ENCODE data around the gene MACROD2. TPM values are rescaled to one million over a fixed set of nuclear protein-coding genes. Genes with fewer than 3 reads are reported as not detected.

The MACROD2 gene
- total RNA-seq, 2 donors from 2014 or later = 8.3 to 21.8 TPM

GRCh38 chr20:14777591-14777990 lies 782.3 kb downstream of the MACROD2 start:
- H3K4me3 ChIP-seq = no peak overlapping the region
- H3K36me3 ChIP-seq (replicated peaks in 1 of 2; ENCODE audit: insufficient read depth in 1 of 2, low read depth in 2 of 2) = no peaks in the 10 kb centered on the region

DNA sequence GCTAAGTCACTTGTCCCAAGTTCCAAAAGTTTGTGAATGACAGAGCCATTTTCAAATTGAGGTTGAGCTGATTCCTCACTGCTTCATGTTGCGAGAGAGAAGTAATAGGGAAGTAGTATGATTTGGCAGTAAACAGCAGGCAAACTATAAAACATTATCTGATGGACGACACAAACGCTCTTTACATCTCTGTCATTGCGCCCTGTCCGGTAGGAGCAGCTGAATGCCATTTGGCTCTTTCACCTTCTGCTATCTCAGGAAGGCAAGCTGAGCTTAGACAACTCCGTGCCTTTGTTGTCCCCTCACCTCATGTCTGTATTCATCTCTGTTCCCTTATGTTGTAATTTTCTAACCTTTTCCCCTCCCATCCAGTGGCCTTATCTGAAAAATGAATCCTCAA lies 782.8 kb downstream of the MACROD2 start:
- DNase-seq (no peak), ATAC-seq (no peak)
- Histone ChIP-seq H3K4me3 (no peak overlapping the region), H3K27ac (no peak overlapping the region), H3K36me3 (replicated peaks in 1 of 2; ENCODE audit: insufficient read depth in 1 of 2, low read depth in 2 of 2) (no peaks in the 10 kb centered on the region), H3K9me3 (no peaks in the 10 kb centered on the region), H3K27me3 (no peaks in the 10 kb centered on the region), H3K4me1 (no peaks in the 10 kb centered on the region)
- 68 to 90% methylated on average over 6 of the region's 6 CpGs for WGBS, 2 donors
- TF ChIP-seq POLR2A (IDR thresholded peaks at IDR 0.05) = no peak
- TF ChIP-seq, protein P1, sequence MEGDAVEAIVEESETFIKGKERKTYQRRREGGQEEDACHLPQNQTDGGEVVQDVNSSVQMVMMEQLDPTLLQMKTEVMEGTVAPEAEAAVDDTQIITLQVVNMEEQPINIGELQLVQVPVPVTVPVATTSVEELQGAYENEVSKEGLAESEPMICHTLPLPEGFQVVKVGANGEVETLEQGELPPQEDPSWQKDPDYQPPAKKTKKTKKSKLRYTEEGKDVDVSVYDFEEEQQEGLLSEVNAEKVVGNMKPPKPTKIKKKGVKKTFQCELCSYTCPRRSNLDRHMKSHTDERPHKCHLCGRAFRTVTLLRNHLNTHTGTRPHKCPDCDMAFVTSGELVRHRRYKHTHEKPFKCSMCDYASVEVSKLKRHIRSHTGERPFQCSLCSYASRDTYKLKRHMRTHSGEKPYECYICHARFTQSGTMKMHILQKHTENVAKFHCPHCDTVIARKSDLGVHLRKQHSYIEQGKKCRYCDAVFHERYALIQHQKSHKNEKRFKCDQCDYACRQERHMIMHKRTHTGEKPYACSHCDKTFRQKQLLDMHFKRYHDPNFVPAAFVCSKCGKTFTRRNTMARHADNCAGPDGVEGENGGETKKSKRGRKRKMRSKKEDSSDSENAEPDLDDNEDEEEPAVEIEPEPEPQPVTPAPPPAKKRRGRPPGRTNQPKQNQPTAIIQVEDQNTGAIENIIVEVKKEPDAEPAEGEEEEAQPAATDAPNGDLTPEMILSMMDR (IDR thresholded peaks at IDR 0.05) = no peak
- intact Hi-C loops (cut with DNase I) = no loop called here

More at GRCh38 chr20:14777591-14777990, 782.3 kb downstream of the MACROD2 start:
- no peaks in the 10 kb centered on the region for H3K9me3 ChIP-seq
- intact Hi-C loops (cut with DNase I) = no loop called here
- ATAC-seq = no peak
- 87 to 91% methylated on average over 3 of the region's 3 CpGs for WGBS, 2 donors
- TF ChIP-seq, protein P1 (IDR thresholded peaks at IDR 0.05) = no peak
- TF ChIP-seq POLR2A (IDR thresholded peaks at IDR 0.05) = no peak
- DNase-seq = no peak
- H3K4me1 ChIP-seq = no peaks in the 10 kb centered on the region
- no peaks in the 10 kb centered on the region for H3K27me3 ChIP-seq
- no peak overlapping the region for H3K27ac ChIP-seq

DNA sequence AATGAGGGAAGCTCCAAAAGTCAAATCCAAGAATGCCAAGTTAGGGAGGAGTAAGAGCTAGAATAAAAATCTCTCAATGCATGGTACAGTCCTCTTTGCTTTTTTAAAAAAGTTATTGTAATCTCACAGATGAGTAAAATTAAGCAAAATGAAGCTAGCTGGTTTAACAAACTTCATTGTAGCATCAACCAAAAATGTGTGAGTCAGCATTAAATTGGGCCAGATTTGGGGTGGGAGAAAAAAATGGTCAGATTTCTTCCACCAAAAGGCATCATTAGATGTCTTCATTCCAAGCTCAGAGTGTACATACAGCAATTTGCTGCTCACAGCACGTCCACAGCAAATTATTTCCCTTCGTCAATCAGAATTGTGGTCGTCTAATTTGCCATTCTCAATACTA lies 783.6 kb downstream of the MACROD2 start:
- no peaks in the 10 kb centered on the region for H3K27me3 ChIP-seq
- H3K36me3 ChIP-seq (replicated peaks in 1 of 2; ENCODE audit: insufficient read depth in 1 of 2, low read depth in 2 of 2) = no peaks in the 10 kb centered on the region
- ATAC-seq = no peak
- no peaks in the 10 kb centered on the region for H3K9me3 ChIP-seq
- intact Hi-C loops (cut with DNase I) = no loop called here
- no peaks in the 10 kb centered on the region for H3K4me1 ChIP-seq
- no peak for TF ChIP-seq POLR2A (IDR thresholded peaks at IDR 0.05)
- TF ChIP-seq, protein P1 (IDR thresholded peaks at IDR 0.05) = no peak
- H3K4me3 ChIP-seq = no peak overlapping the region
- H3K27ac ChIP-seq = no peak overlapping the region
- no peak for DNase-seq
- 81 to 94% methylated on average over 3 of the region's 3 CpGs for WGBS, 2 donors

DNA sequence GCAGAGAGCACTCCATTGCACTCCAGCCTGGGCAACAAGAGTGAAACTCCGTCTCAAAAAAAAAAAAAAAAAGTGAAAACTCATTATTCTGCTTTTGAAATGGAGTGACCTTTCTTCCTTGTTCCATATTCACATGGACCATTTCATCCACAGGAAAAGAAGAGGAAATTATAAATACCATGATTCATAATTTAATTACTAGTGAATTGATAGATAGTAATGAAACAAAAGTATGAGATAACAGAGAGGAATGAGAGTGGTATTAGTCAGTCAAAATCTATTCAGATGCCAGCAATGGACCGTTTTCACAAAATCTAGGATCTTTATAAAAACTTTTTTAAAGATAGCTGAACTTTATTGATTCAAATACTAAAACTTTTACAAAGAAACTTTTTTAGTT lies 785.2 kb downstream of the MACROD2 start:
- WGBS, 2 donors = 72 to 87% methylated on average over 2 of the region's 2 CpGs

DNA sequence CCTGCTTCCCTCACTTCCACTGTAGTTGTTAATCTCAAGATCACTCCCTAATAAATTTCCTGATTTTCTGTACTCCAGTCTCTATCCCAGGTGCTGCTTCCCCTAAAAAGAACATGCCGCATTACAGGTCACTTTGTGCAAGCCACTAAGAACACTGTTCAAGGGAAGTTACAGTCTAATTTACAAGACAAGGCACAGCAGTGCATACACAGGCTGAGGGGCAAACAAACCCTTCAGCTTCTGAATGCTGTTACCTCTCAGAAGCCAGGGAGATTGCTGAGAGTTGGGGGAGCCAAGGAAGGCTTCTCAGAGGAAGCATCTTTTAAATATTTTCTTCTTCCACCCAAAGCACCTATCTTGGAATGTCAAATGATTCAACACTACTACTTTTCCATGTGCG lies 787.4 kb downstream of the MACROD2 start:
- Histone ChIP-seq H3K4me3 (no peak overlapping the region), H3K27ac (no peak overlapping the region), H3K9me3 (no peaks in the 10 kb centered on the region), H3K36me3 (replicated peaks in 1 of 2; ENCODE audit: insufficient read depth in 1 of 2, low read depth in 2 of 2) (no peaks in the 10 kb centered on the region), H3K4me1 (no peaks in the 10 kb centered on the region), H3K27me3 (no peaks in the 10 kb centered on the region)
- DNase-seq (no peak), ATAC-seq (no peak)
- intact Hi-C loops (cut with DNase I) = no loop called here
- 89 to 94% methylated on average over 2 of the region's 2 CpGs for whole genome bisulfite sequencing, 2 donors
- TF ChIP-seq, protein P1 (IDR thresholded peaks at IDR 0.05) = no peak
- TF ChIP-seq POLR2A (IDR thresholded peaks at IDR 0.05) = no peak

More for the DNA sequence above, 785.2 kb downstream of the MACROD2 start:
- no peaks in the 10 kb centered on the region for H3K27me3 ChIP-seq
- intact Hi-C loops (cut with DNase I) = no loop called here
- TF ChIP-seq POLR2A (IDR thresholded peaks at IDR 0.05) = no peak
- TF ChIP-seq, protein P1 (IDR thresholded peaks at IDR 0.05) = no peak
- no peak for DNase-seq
- H3K9me3 ChIP-seq = no peaks in the 10 kb centered on the region
- H3K36me3 ChIP-seq (replicated peaks in 1 of 2; ENCODE audit: insufficient read depth in 1 of 2, low read depth in 2 of 2) = no peaks in the 10 kb centered on the region
- no peak overlapping the region for H3K27ac ChIP-seq
- ATAC-seq = no peak
- no peaks in the 10 kb centered on the region for H3K4me1 ChIP-seq
- no peak overlapping the region for H3K4me3 ChIP-seq

Data from body of pancreas (tissue), 4 donors.